A673 (cell line): ENCODE results near the gene BANP. TPM values are rescaled to one million over a fixed set of nuclear protein-coding genes. Genes with fewer than 3 reads are reported as not detected.

ENCODE experiments used
- BruUV-seq: library from RNA; stranded (reverse); fragments of 400-500 nt; replicated peaks from 2 replicates; lab custom pipeline; 2021; lab: Mats Ljungman, UMichigan
- CTCF ChIA-PET: fragments of 300-600 bp; sonication (Branson Sonifier 250); formaldehyde crosslinking; loops from one replicate; lab custom pipeline; 2022; ENCODE audit warnings: antibody characterized with exemption; lab: Charles Lee
- POLR2A ChIA-PET: fragments of 300-600 bp; sonication (Branson Sonifier 250); formaldehyde crosslinking; loops from one replicate; lab custom pipeline; 2022; ENCODE audit warnings: antibody characterized with exemption; ENCODE audit not compliant: low non-redundant PET; lab: Charles Lee
- DNase-seq: peaks from one replicate; pipeline ENCODE4 v3.0.0-alpha.2; 2015; ENCODE audit warnings: low spot score
- H3K27ac ChIP-seq: fragments of 200-600 bp; sonication (generic); 2 replicates; pipeline ENCODE4 v1.5.1; 2016; ENCODE audit warnings: mixed run types, low read depth, mild to moderate bottlenecking, mixed read lengths, antibody characterized with exemption, low read length; ENCODE audit not compliant: poor library complexity, severe bottlenecking
- H3K27me3 ChIP-seq: fragments of 200-600 bp; sonication (generic); replicated peaks from 2 replicates; pipeline ENCODE4 v1.6.1; 2017; ENCODE audit warnings: mixed run types, low read depth, mild to moderate bottlenecking, mixed read lengths, antibody characterized with exemption, low read length; ENCODE audit not compliant: insufficient read depth, poor library complexity
- H3K36me3 ChIP-seq: fragments of 200-600 bp; sonication (generic); 2 replicates; pipeline ENCODE4 v1.6.1; 2016; ENCODE audit warnings: mixed run types, mild to moderate bottlenecking, mixed read lengths, antibody characterized with exemption, low read length; ENCODE audit not compliant: insufficient read depth, poor library complexity, severe bottlenecking
- H3K4me1 ChIP-seq: fragments of 200-600 bp; sonication (generic); 2 replicates; pipeline ENCODE4 v1.6.1; 2017; ENCODE audit warnings: mixed run types, mild to moderate bottlenecking, mixed read lengths, antibody characterized with exemption, low read length; ENCODE audit not compliant: insufficient read depth, poor library complexity, severe bottlenecking
- H3K4me3 ChIP-seq: fragments of 200-600 bp; sonication (generic); 2 replicates; pipeline ENCODE4 v1.5.1; 2016; ENCODE audit warnings: low read depth, mixed run types, mild to moderate bottlenecking, mixed read lengths, low read length; ENCODE audit not compliant: poor library complexity, severe bottlenecking
- H3K9me3 ChIP-seq: fragments of 200-600 bp; sonication (generic); 2 replicates; pipeline ENCODE4 v1.6.1; 2016; ENCODE audit warnings: mixed run types, low read depth, mild to moderate bottlenecking, mixed read lengths, antibody characterized with exemption, low read length; ENCODE audit not compliant: poor library complexity, severe bottlenecking
- EZH2 ChIP-seq: fragments of 200-600 bp; sonication (generic); IDR thresholded peaks from 2 replicates; pipeline ENCODE4 v1.6.1; 2017; ENCODE audit warnings: borderline replicate concordance, low read depth, mild to moderate bottlenecking, mixed read lengths, antibody characterized with exemption, low read length; ENCODE audit not compliant: poor library complexity, severe bottlenecking
- intact Hi-C: fragments of 100-400 bp; cut with micrococcal nuclease; formaldehyde crosslinking; loops from one replicate; pipeline ENCODE4 v1.10.0; 2022; ENCODE audit not compliant: unreplicated experiment
- total RNA-seq: library from RNA; stranded (reverse); gene quantifications from 2 replicates; pipeline ENCODE4 v1.2.3, GENCODE V29; 2021
- TF ChIP-seq, protein P1 (sequence below): fragments of 300-800, 200-600 bp; sonication (generic); conservative IDR thresholded peaks from 2 replicates; pipeline ENCODE4 v1.5.1; 2017; ENCODE audit warnings: low read depth, mild to moderate bottlenecking, antibody characterized with exemption, low read length, moderate library complexity, mixed read lengths

The BANP gene
- total RNA-seq, 1 experiment from 2014 or later: 44.3 TPM

DNA sequence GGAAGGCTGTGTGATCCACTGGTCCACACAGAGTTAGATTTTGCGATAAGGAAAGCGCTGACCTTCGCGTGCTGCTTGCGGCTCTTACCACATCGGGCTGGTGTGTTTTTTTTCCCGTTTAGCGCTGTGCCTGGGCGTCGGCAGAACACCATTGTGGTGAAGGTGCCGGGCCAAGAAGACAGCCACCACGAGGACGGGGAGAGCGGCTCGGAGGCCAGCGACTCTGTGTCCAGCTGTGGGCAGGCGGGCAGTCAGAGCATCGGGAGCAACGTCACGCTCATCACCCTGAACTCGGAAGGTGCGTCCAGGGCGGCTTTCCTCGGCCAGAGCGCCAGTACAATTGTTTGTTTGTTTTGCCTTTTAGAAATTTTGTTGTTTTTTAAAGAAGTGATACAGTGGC lies 54.7 kb downstream of the BANP start:
- TF ChIP-seq, protein P1, sequence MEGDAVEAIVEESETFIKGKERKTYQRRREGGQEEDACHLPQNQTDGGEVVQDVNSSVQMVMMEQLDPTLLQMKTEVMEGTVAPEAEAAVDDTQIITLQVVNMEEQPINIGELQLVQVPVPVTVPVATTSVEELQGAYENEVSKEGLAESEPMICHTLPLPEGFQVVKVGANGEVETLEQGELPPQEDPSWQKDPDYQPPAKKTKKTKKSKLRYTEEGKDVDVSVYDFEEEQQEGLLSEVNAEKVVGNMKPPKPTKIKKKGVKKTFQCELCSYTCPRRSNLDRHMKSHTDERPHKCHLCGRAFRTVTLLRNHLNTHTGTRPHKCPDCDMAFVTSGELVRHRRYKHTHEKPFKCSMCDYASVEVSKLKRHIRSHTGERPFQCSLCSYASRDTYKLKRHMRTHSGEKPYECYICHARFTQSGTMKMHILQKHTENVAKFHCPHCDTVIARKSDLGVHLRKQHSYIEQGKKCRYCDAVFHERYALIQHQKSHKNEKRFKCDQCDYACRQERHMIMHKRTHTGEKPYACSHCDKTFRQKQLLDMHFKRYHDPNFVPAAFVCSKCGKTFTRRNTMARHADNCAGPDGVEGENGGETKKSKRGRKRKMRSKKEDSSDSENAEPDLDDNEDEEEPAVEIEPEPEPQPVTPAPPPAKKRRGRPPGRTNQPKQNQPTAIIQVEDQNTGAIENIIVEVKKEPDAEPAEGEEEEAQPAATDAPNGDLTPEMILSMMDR: no peak
- no peak for TF ChIP-seq EZH2
- POLR2A ChIA-PET: no interaction called here
- Histone ChIP-seq H3K36me3 (no peaks in the 10 kb centered on the region), H3K27me3 (no peaks in the 10 kb centered on the region), H3K4me1 (no peaks in the 10 kb centered on the region), H3K4me3 (no peak overlapping the region), H3K27ac (no peak overlapping the region), H3K9me3 (no peaks in the 10 kb centered on the region)
- CTCF ChIA-PET: no interaction called here
- BruUV-seq: no TSS peak
- intact Hi-C loops: no loop called here
- no peak for DNase-seq

DNA sequence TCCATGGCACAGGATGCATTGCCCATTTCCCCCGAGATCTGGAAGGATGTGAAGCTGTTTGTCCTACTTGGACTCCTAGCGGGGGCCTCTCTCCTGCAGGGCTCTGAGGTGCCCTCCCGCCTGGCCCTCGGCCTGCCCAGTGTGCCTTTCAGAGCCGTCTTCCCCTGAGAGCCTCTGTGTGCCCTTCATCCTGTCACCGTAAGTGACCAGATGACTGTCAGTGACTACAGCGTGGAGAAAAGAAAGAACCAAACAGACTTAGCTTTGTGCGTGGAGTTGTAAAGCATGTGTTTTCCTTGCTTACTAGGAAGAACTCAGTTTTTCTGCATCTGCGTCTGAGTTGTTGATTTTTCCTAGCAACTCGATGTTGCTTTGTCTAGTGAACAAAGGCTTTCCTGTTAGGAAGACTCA lies 56.1 kb downstream of the BANP start:
- POLR2A ChIA-PET: no interaction called here
- Histone ChIP-seq H3K27me3 (no peaks in the 10 kb centered on the region), H3K9me3 (no peaks in the 10 kb centered on the region), H3K36me3 (no peaks in the 10 kb centered on the region), H3K4me3 (no peak overlapping the region), H3K27ac (no peak overlapping the region), H3K4me1 (no peaks in the 10 kb centered on the region)
- CTCF ChIA-PET: no interaction called here
- TF ChIP-seq EZH2: no peak
- TF ChIP-seq, protein P1: no peak
- intact Hi-C loops: no loop called here
- no peak for DNase-seq
- no TSS peak for BruUV-seq

DNA sequence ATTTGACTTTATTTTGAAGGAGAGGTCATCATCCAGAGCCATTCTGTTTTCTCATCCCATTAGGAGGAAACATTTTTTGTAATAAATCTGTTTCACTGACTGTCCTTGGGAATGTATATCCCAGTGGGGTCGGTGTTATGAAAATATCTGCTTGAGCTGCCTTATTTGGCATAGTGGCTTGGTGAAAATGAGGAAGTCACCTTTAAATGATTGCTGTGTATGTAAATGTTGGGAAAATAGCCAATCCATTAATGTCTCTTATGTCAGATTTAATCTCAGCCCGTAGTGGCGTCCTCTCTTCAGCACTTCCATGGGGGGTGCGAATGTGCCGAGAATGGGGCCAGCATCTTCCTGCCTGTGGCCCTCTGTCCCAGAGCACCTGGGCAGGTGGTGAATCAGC lies 57.6 kb downstream of the BANP start:
- POLR2A ChIA-PET: no interaction called here
- BruUV-seq: no TSS peak
- Histone ChIP-seq H3K9me3 (no peaks in the 10 kb centered on the region), H3K27me3 (no peaks in the 10 kb centered on the region), H3K36me3 (no peaks in the 10 kb centered on the region), H3K4me3 (no peak overlapping the region), H3K27ac (no peak overlapping the region), H3K4me1 (no peaks in the 10 kb centered on the region)
- CTCF ChIA-PET: no interaction called here
- intact Hi-C loops: no loop called here
- TF ChIP-seq, protein P1: no peak
- DNase-seq: no peak
